Aorta (tissue), 5 donors: ENCODE measurements around the gene LNX1. TPM values are rescaled to one million over a fixed set of nuclear protein-coding genes. Genes with fewer than 3 reads are reported as not detected.

Experiments
- ATAC-seq: fragments of 200-7000 bp; cut with Tn5 transposase; one replicate; pipeline ENCODE4 v1.9.1; 2022; ENCODE audit warnings: moderate library complexity; ENCODE audit not compliant: low FRiP score
- DNase-seq, 2 donors: peaks; one replicate each; pipeline ENCODE4 v3.0.0-alpha.2; 2020
- H3K27ac ChIP-seq, 2 donors: one replicate each; pipeline ENCODE4 v1.5.1; 2013; ENCODE audit warnings: low read length in 2 of 2, mild to moderate bottlenecking in 2 of 2, moderate library complexity in 2 of 2, control low read depth in 1 of 2, inconsistent platforms in 1 of 2, low read depth in 1 of 2
- H3K27me3 ChIP-seq, 2 donors: one replicate each; pipeline ENCODE4 v1.6.1; 2013; ENCODE audit warnings: control low read depth in 1 of 2, low read length in 1 of 2, mild to moderate bottlenecking in 1 of 2, moderate library complexity in 1 of 2; ENCODE audit not compliant: insufficient read depth in 2 of 2, control insufficient read depth in 1 of 2
- H3K36me3 ChIP-seq, 2 donors: one replicate each; pipeline ENCODE4 v1.6.1; 2013; ENCODE audit warnings: control low read depth in 1 of 2, low read length in 1 of 2, mild to moderate bottlenecking in 1 of 2; ENCODE audit not compliant: insufficient read depth in 2 of 2, control insufficient read depth in 1 of 2
- H3K4me1 ChIP-seq, 2 donors: one replicate each; pipeline ENCODE4 v1.6.1; 2013; ENCODE audit warnings: low read length in 2 of 2, control low read depth in 1 of 2, mild to moderate bottlenecking in 1 of 2, moderate library complexity in 1 of 2; ENCODE audit not compliant: insufficient read depth in 2 of 2, control insufficient read depth in 1 of 2
- H3K4me3 ChIP-seq, 2 donors: one replicate each; pipeline ENCODE4 v1.5.1; 2013; ENCODE audit warnings: low read length in 2 of 2, control low read depth in 1 of 2, mild to moderate bottlenecking in 1 of 2
- H3K9me3 ChIP-seq: one replicate; pipeline ENCODE4 v1.6.1; 2013; ENCODE audit warnings: mild to moderate bottlenecking, low read length; ENCODE audit not compliant: control insufficient read depth
- WGBS, 2 donors: extraction: QIAGEN DNeasy Blood & Tissue Kit; methylation state at CpG; one replicate each; pipeline ENCODE4 v1.1.7; 2013; 5-methylcytosine and 5-hydroxymethylcytosine counted together
- intact Hi-C, 2 donors: fragments of 100-400 bp; cut with DNase I; formaldehyde crosslinking; loops; one replicate each; pipeline versions ENCODE4 v1.14.2 to v1.15.0; 2022
- polyA plus RNA-seq, 2 donors: library from polyadenylated mRNA; stranded (reverse); fragments of 200-250 nt; gene quantifications; one replicate each; pipeline ENCODE4 v1.2.3, GENCODE V29; 2013
- total RNA-seq, 2 donors: library from RNA; stranded (reverse); fragmentation: NEBNext Ultra II Directional; extraction: Animal tissue kit (Norgen Biotek cat#: 25700); gene quantifications; one replicate each; pipeline ENCODE4 v1.2.1, GENCODE V29; 2021
- donor health status: healthy with polysubstance abuse.
- donor health status: Bipolar disorder and iron deficiency.
- donor health status: DM: no; HTN: no; CAD: no.
- donor health status: DM: no; HTN: no; CAD: no.
- donor health status: DM: yes; HTN: yes; CAD: no.

The LNX1 gene
- total and polyA plus RNA-seq, 4 donors: 3.1 to 11.1 (median 6.1) TPM

DNA sequence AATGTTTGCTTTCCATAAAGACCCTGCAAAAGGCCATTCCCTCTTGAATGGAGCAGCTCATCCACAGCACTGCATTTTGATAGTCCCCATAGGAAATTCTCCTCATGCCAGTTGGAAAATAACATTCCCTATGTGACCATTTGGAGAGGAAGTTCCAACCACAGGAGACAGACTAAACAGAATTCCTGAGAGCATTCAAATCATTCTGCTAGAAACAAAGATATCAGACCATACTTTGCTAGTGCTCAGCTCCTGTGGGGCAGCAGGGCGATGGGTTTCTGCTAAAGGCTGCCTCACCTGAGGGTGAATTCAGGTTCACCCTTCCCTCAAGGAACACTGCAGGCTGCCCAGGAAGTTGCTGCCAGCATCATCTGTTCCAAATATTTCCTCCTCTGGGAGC, 58.8 kb downstream of the LNX1 start:
- Histone ChIP-seq H3K4me3 (no peak overlapping the region), H3K27me3 (no peaks in the 10 kb centered on the region), H3K9me3 (no peaks in the 10 kb centered on the region), H3K27ac (no peak overlapping the region), H3K4me1 (no peaks in the 10 kb centered on the region), H3K36me3 (no peaks in the 10 kb centered on the region)
- 55 to 56% methylated on average over 1 of the region's 1 CpG for WGBS, 2 donors
- ATAC-seq (no peak), DNase-seq (no peak)
- intact Hi-C loops: no loop called here

- Histone ChIP-seq H3K4me3 (no peak overlapping the region), H3K4me1 (no peaks in the 10 kb centered on the region), H3K27me3 (no peaks in the 10 kb centered on the region), H3K27ac (no peak overlapping the region), H3K36me3 (no peaks in the 10 kb centered on the region), H3K9me3 (no peaks in the 10 kb centered on the region)
- 79 to 80% methylated on average over 5 of the region's 5 CpGs for WGBS, 2 donors
- ATAC-seq (no peak), DNase-seq (no peak)
- intact Hi-C loops: no loop called here
These were observed 59.6 kb downstream of the LNX1 start for GRCh38 chr4:53531585-53532224.

- Histone ChIP-seq H3K27ac (no peak overlapping the region), H3K27me3 (no peaks in the 10 kb centered on the region), H3K4me3 (no peak overlapping the region), H3K4me1 (no peaks in the 10 kb centered on the region), H3K9me3 (no peaks in the 10 kb centered on the region), H3K36me3 (no peaks in the 10 kb centered on the region)
- ATAC-seq (no peak), DNase-seq (no peak)
- 88 to 95% methylated on average over 3 of the region's 3 CpGs for whole genome bisulfite sequencing, 2 donors
- intact Hi-C loops: no loop called here
These were observed 62.3 kb downstream of the LNX1 start for GRCh38 chr4:53529025-53529424.

DNA sequence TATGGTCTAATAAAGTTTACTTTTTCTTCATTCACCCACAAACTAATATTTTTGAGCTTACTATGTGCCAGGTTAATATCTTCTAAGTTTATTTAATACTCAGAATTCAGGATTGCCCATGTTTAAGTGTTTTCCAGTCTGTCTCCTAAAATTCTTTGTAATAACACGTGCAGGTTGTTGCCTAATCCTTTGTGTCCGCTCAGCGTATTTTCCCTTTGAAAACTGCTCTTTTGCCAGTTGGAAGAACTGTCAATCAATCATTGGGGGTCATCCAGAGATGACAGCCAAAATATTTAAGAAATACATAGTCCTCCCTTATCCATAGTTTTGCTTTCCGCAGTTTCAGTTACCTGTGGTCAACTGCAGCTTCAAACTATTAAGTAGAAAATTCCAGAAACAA, 63.4 kb downstream of the LNX1 start:
- Histone ChIP-seq H3K27me3 (no peaks in the 10 kb centered on the region), H3K36me3 (no peaks in the 10 kb centered on the region), H3K9me3 (no peaks in the 10 kb centered on the region), H3K4me1 (no peaks in the 10 kb centered on the region), H3K4me3 (no peak overlapping the region), H3K27ac (no peak overlapping the region)
- ATAC-seq (no peak), DNase-seq (no peak)
- intact Hi-C loops: no loop called here
- 97% methylated on average over 4 of the region's 4 CpGs for WGBS, 2 donors

- H3K36me3 ChIP-seq: no peaks in the 10 kb centered on the region
- DNase-seq: no peak
- no peaks in the 10 kb centered on the region for H3K4me1 ChIP-seq
- 81 to 83% methylated on average over 1 of the region's 1 CpG for WGBS, 2 donors
- ATAC-seq: no peak
- intact Hi-C loops: no loop called here
- no peaks in the 10 kb centered on the region for H3K9me3 ChIP-seq
- H3K27me3 ChIP-seq: no peaks in the 10 kb centered on the region
- H3K27ac ChIP-seq: no peak overlapping the region
- H3K4me3 ChIP-seq: no peak overlapping the region
These were observed 64.0 kb downstream of the LNX1 start for GRCh38 chr4:53527326-53527725.

DNA sequence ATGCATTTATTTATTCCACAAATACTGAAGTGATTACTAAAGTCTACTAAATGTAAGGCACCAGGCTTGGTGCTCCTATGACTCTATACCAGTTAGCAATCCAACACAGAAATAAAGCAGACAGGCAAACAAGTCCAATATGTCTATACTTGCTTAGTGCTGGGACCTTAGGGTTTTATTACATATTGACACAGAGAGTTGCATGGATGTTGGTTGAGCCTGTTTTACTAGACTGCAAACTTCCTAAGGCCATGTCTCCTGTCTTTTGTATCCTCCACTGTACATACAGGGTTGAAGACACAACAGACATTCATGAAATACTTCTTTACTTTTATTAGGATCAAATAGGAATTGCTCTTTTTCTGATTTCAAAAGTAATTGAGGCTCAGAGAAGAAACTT, 69.0 kb downstream of the LNX1 start:
- Histone ChIP-seq H3K36me3 (no peaks in the 10 kb centered on the region), H3K4me3 (no peak overlapping the region), H3K27ac (no peak overlapping the region), H3K4me1 (no peaks in the 10 kb centered on the region), H3K27me3 (no peaks in the 10 kb centered on the region), H3K9me3 (no peaks in the 10 kb centered on the region)
- DNase-seq: no peak
- intact Hi-C loops: no loop called here
- no peak for ATAC-seq

GRCh38 chr4:53520116-53520515, 71.2 kb downstream of the LNX1 start:
- no peaks in the 10 kb centered on the region for H3K4me1 ChIP-seq
- DNase-seq (no peak), ATAC-seq (no peak)
- H3K36me3 ChIP-seq: no peaks in the 10 kb centered on the region
- no peak overlapping the region for H3K4me3 ChIP-seq
- no peak overlapping the region for H3K27ac ChIP-seq
- 81 to 85% methylated on average over 6 of the region's 6 CpGs for WGBS, 2 donors
- H3K9me3 ChIP-seq: no peaks in the 10 kb centered on the region
- intact Hi-C loops: no loop called here
- H3K27me3 ChIP-seq: no peaks in the 10 kb centered on the region

DNA sequence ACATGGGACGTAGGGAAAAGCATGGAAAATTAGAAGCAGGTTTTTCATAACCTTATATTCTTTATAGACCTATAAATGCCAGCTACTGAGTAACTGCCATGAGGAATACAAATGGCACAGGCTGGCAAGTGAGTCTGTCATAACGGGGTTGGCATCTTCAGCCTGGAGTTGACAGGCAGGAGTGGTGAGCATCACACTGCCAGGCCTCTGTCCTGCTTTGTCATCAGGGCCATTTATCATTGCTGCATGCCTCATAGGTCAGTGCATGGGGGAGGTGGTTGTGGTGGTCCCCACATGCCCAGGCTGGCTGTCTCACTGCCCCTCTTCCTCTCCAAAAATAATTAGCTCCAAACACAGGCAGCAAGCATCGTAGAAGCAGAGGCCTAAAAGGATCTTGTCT, 72.5 kb downstream of the LNX1 start:
- Histone ChIP-seq H3K9me3 (no peaks in the 10 kb centered on the region), H3K27me3 (no peaks in the 10 kb centered on the region), H3K27ac (no peak overlapping the region), H3K4me3 (no peak overlapping the region), H3K36me3 (no peaks in the 10 kb centered on the region), H3K4me1 (no peaks in the 10 kb centered on the region)
- ATAC-seq: no peak
- no peak for DNase-seq
- 92 to 93% methylated on average over 3 of the region's 3 CpGs for WGBS, 2 donors
- intact Hi-C loops: no loop called here

DNA sequence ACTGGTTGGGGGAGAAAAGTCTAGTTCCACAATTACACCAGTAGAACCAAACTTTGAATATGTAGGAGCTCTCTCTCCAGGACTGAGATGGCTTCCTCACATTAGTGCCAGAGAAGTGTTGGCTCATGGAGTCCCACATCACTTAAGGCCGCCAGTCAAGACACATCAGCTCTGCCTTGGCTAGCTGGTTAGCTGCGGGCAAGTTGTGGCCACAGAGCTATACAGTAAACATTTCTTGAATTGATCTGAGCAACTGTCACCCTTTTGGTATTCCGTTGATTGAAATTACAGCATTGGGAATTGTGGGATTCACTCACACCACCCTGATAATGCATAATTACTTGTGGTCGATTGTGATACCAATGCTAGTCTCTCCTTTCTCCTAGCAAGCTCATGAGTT, 76.2 kb downstream of the LNX1 start:
- no peak for ATAC-seq
- 96 to 99% methylated on average over 4 of the region's 4 CpGs for WGBS, 2 donors

More for the DNA sequence above, 76.2 kb downstream of the LNX1 start:
- Histone ChIP-seq H3K27ac (no peak overlapping the region), H3K27me3 (no peaks in the 10 kb centered on the region), H3K36me3 (no peaks in the 10 kb centered on the region), H3K4me3 (no peak overlapping the region), H3K4me1 (no peaks in the 10 kb centered on the region), H3K9me3 (no peaks in the 10 kb centered on the region)
- intact Hi-C loops: no loop called here
- DNase-seq: no peak
